GM12864 (cell line): ENCODE measurements around the gene GULP1.

ENCODE experiments used
- DNase-seq: peaks from one replicate; pipeline ENCODE4 v3.0.0-alpha.2; 2011; ENCODE audit warnings: low read depth
- H3K4me3 ChIP-seq: 2 replicates; pipeline ENCODE4 v1.5.1; 2011; ENCODE audit warnings: mild to moderate bottlenecking, low read depth, low read length, control low read depth
- CTCF ChIP-seq: IDR thresholded peaks from 2 replicates; pipeline ENCODE4 v1.5.1; 2011; ENCODE audit warnings: low read depth, mild to moderate bottlenecking, moderate library complexity, low read length, control low read depth, inconsistent platforms; ENCODE audit errors: missing control alignments

The GULP1 gene

GRCh38 chr2:188580738-188581137, 289.1 kb downstream of the GULP1 start:
- no peak overlapping the region for H3K4me3 ChIP-seq
- no peak for DNase-seq
- TF ChIP-seq CTCF = no peak

DNA sequence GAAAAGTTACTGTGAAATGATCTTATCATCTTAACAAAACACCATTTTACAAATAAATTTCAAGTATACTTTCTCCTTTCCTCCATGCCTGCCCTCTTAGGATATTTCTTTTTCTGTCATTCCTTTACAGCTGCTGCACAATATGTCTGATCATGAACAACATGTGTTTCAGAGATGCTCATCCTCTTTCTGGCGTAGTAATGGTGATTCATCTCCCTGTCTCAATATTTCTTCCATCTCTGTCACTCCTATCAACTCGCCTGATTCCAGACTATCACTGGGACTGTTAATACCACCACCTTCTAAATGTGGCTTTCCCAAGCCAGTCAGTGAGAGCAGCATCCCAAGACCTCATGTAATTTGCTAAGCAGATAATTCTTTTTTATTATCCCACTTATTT, 290.5 kb downstream of the GULP1 start:
- TF ChIP-seq CTCF = no peak
- no peak for DNase-seq
- H3K4me3 ChIP-seq = no peak overlapping the region

DNA sequence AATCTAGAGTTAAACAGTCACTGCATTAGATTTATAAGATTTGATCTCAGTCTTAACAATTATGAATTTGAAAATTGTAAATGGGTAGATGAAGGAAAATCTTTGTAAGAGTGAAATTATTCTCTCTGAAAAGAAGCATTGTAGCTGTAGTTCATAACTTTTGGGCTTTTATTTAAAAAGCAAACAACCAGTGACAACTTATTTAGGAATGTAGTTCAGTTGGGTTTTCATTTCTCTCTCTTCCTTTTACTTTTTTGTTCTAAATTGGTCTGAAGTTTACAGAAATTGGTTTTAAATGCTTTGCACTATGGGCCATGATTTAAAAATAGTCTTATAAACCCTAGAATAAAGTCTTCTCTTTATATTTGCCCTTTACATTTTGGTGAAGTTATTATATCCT, 296.6 kb downstream of the GULP1 start:
- no peak for TF ChIP-seq CTCF
- no peak overlapping the region for H3K4me3 ChIP-seq
- no peak for DNase-seq

DNA sequence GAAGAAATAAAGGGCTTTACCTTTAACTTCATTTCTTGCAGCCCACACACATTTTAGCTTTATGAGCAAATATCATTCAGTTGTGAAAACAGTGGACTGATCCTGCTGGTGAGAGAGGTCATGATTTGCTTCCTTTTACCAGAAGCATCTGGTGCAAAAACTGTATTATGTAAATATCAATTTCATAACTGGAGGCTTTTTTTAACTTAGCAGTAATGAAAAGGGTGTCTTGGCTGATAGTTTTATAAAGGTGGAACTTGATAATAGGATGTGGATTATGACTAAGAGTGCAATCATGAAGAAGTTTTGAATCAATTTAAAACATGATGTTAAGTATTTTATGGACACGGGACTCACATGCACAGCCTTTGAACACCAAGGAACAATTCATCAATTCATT, 304.4 kb downstream of the GULP1 start:
- DNase-seq = no peak
- H3K4me3 ChIP-seq = no peak overlapping the region
- no peak for TF ChIP-seq CTCF

DNA sequence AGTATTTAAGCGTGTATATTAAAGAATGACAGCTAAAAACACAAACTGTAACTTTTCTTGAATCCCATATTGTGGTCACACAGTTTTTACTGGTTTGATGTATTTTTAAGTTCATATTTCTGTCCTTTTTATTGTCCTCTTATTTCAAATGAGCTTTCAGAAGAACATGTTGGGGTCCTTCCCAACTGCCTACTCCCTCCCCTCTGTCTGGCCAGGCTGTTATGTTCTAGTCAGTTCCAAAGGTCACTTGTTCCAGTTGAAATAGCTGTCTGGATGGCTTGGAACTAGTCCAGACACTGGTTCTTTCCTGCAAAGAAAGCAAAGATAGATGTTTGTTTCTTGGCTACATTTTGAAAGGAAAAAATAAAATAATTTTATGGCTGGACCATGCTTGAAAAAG, 306.9 kb downstream of the GULP1 start:
- no peak for TF ChIP-seq CTCF
- no peak for DNase-seq
- H3K4me3 ChIP-seq = no peak overlapping the region

- no peak overlapping the region for H3K4me3 ChIP-seq
- no peak for DNase-seq
- TF ChIP-seq CTCF = no peak
Measured at GRCh38 chr2:188599140-188599539, 307.5 kb downstream of the GULP1 start.

DNA sequence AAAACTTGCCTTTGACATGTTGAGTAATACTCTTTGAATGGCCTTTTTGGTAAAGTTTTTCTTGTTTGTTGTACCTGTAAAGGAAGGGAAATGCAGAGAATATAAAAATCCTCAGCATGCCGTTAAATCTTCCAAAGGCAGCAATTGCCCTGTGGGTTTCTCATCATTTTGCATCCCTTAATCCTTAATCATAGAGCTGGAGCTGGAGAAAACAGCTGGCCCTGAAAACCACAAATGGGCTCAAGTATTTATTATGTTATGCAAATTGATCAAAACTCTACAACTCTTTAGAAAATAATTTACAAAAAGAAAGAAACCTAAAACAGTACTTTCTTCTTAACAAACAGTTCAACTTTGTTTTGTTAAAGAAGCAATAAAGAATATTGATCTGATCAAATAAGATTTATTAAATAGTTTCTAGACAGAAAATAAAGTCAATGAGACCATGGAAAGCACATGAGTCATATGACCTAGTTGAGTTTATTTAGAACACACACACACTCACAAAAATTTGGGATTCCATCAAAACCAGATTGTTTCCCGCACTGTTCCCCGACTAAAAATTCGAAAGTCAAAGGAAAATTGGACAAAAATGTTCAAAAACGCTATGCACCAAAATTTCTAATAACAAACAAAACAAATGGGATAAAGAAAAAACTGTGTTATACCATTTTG, 309.0 kb downstream of the GULP1 start:
- no peak for TF ChIP-seq CTCF
- DNase-seq = no peak
- H3K4me3 ChIP-seq = no peak overlapping the region
